ENCODE data around the gene TXK.
A peak's percentile ranks its signal among the peaks of the same experiment; 100 is the strongest.

TXK gene

DNA sequence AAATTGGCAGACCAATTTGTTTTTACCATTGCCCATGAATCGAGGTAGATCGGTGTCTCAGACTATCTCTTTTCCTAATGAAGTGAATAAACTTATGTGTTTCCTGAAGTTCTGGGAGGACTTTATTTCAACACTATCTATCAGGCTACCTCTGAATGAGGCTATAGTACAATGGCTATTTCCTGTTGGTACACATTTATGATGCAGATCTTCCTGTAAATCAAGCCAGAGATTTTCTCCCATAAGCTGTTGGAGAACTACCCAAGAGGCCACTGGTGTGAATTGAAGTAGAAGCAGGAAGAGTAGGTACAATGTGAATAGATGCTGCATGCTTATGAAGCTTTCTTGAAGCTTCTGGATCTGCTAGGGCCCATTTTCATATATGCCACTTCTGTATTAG lies 16.0 kb downstream of the TXK start:
- DNase-seq, result no peak
- no peak overlapping the region for H3K56ac ChIP-seq (ENCODE audit: low read length)
- no peak overlapping the region for H3K27ac ChIP-seq (ENCODE audit: low read depth, low read length)
- WGBS (ENCODE audit: extremely low coverage, insufficient coverage, low lambda C conversion rate), result no CpG with 5 or more reads among the region's 2 CpGs
- H2BK5ac ChIP-seq (ENCODE audit: low read length), result no peak overlapping the region
- H3K4ac ChIP-seq (ENCODE audit: low read depth, low read length), result no peak overlapping the region
- no peaks in the 10 kb centered on the region for H3K4me1 ChIP-seq (ENCODE audit: control insufficient read depth, low read depth, low read length)
- no peaks in the 10 kb centered on the region for H3K79me2 ChIP-seq (ENCODE audit: control insufficient read depth, insufficient read depth, low read length)
- no peak overlapping the region for H3K4me3 ChIP-seq (ENCODE audit: low read length)
- no peak overlapping the region for H4K5ac ChIP-seq (ENCODE audit: low read length)
- H2BK15ac ChIP-seq (replicated peaks; ENCODE audit: low read depth), result no peak overlapping the region
- H3K27me3 ChIP-seq (ENCODE audit: insufficient read depth, low read length, poor library complexity), result no peaks in the 10 kb centered on the region
- no peak overlapping the region for H3K23ac ChIP-seq (ENCODE audit: low read length)
- H3K36me3 ChIP-seq (ENCODE audit: control insufficient read depth, insufficient read depth, low read length), result no peaks in the 10 kb centered on the region
- no peak overlapping the region for H3K9ac ChIP-seq (ENCODE audit: low read length)
- H3K79me1 ChIP-seq (ENCODE audit: low read length), result no peaks in the 10 kb centered on the region
- no peak overlapping the region for H3K4me2 ChIP-seq (ENCODE audit: low read length)
- H2AK5ac ChIP-seq (ENCODE audit: low read length), result no peak overlapping the region
- H2BK120ac ChIP-seq (ENCODE audit: low read depth, low read length), result no peak overlapping the region
- H4K8ac ChIP-seq (ENCODE audit: low read depth, low read length), result no peak overlapping the region
- H3K18ac ChIP-seq (ENCODE audit: low read length), result no peak overlapping the region

DNA sequence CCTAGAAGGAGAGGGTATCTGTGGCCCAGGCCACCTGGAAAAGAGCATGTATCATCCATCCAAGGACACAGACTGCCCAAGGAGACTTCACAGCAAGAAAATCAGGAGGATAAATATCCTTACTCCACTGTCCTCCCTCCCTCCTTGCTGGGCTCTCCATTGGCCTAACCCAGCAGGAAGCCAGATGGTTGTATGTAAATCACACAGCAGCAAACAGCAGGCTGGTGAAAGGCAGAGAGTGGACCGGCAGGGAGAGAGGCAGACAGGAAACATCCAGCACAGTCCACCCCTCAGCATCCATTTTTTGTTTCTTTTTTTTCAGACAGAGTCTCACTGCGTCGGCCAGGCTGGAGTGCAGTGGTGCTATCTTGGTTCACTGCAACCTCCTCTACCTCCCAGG lies 17.5 kb downstream of the TXK start:
- peak; percentile 48 for DNase-seq
- Histone ChIP-seq H3K4me1 (ENCODE audit: control insufficient read depth, low read depth, low read length) (no peaks in the 10 kb centered on the region), H3K79me2 (ENCODE audit: control insufficient read depth, insufficient read depth, low read length) (no peaks in the 10 kb centered on the region), H2AK5ac (ENCODE audit: low read length) (no peak overlapping the region), H3K4ac (ENCODE audit: low read depth, low read length) (no peak overlapping the region), H2BK5ac (ENCODE audit: low read length) (no peak overlapping the region), H3K79me1 (ENCODE audit: low read length) (no peaks in the 10 kb centered on the region), H3K56ac (ENCODE audit: low read length) (no peak overlapping the region), H3K27me3 (ENCODE audit: insufficient read depth, low read length, poor library complexity) (no peaks in the 10 kb centered on the region), H2BK15ac (replicated peaks; ENCODE audit: low read depth) (no peak overlapping the region), H3K9ac (ENCODE audit: low read length) (no peak overlapping the region), H2BK120ac (ENCODE audit: low read depth, low read length) (no peak overlapping the region), H4K5ac (ENCODE audit: low read length) (no peak overlapping the region), H3K18ac (ENCODE audit: low read length) (no peak overlapping the region), H3K4me3 (ENCODE audit: low read length) (no peak overlapping the region), H3K36me3 (ENCODE audit: control insufficient read depth, insufficient read depth, low read length) (no peaks in the 10 kb centered on the region), H3K23ac (ENCODE audit: low read length) (no peak overlapping the region), H3K27ac (ENCODE audit: low read depth, low read length) (no peak overlapping the region), H3K4me2 (ENCODE audit: low read length) (no peak overlapping the region), H4K8ac (ENCODE audit: low read depth, low read length) (no peak overlapping the region)
- WGBS (ENCODE audit: extremely low coverage, insufficient coverage, low lambda C conversion rate), result no CpG with 5 or more reads among the region's 3 CpGs

DNA sequence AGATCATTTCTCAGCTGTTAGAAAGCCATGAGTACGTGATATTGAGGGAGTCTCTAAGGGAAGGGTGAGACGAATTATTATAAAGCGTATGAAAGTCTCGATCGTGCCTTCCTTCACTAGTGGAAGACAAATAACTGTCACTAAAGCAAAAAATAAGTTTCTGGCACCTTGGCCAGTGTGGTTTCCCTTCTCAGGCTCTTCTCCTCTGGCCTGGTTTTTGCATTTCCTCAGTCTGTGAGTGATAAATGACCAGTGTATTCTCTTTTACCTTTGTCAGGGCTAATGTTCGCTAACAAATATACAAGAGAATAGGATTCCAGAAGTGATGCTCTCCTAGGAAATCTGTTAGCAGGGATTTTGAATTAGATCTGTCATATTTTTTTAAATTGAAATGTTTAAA lies 19.6 kb downstream of the TXK start:
- H3K79me2 ChIP-seq (ENCODE audit: control insufficient read depth, insufficient read depth, low read length), result no peaks in the 10 kb centered on the region
- H3K4ac ChIP-seq (ENCODE audit: low read depth, low read length), result no peak overlapping the region
- H3K4me2 ChIP-seq (ENCODE audit: low read length), result no peak overlapping the region
- H4K8ac ChIP-seq (ENCODE audit: low read depth, low read length), result no peak overlapping the region
- H2BK5ac ChIP-seq (ENCODE audit: low read length), result no peak overlapping the region
- H2BK15ac ChIP-seq (replicated peaks; ENCODE audit: low read depth), result no peak overlapping the region
- no peak overlapping the region for H3K4me3 ChIP-seq (ENCODE audit: low read length)
- no CpG with 5 or more reads among the region's 6 CpGs for WGBS (ENCODE audit: extremely low coverage, insufficient coverage, low lambda C conversion rate)
- no peak overlapping the region for H4K5ac ChIP-seq (ENCODE audit: low read length)
- H3K36me3 ChIP-seq (ENCODE audit: control insufficient read depth, insufficient read depth, low read length), result no peaks in the 10 kb centered on the region
- H3K23ac ChIP-seq (ENCODE audit: low read length), result no peak overlapping the region
- no peak overlapping the region for H3K18ac ChIP-seq (ENCODE audit: low read length)
- no peak overlapping the region for H3K27ac ChIP-seq (ENCODE audit: low read depth, low read length)
- H3K79me1 ChIP-seq (ENCODE audit: low read length), result no peaks in the 10 kb centered on the region
- H3K56ac ChIP-seq (ENCODE audit: low read length), result no peak overlapping the region
- no peaks in the 10 kb centered on the region for H3K4me1 ChIP-seq (ENCODE audit: control insufficient read depth, low read depth, low read length)
- H3K27me3 ChIP-seq (ENCODE audit: insufficient read depth, low read length, poor library complexity), result no peaks in the 10 kb centered on the region
- no peak overlapping the region for H2BK120ac ChIP-seq (ENCODE audit: low read depth, low read length)
- no peak for DNase-seq
- no peak overlapping the region for H3K9ac ChIP-seq (ENCODE audit: low read length)
- H2AK5ac ChIP-seq (ENCODE audit: low read length), result no peak overlapping the region

DNA sequence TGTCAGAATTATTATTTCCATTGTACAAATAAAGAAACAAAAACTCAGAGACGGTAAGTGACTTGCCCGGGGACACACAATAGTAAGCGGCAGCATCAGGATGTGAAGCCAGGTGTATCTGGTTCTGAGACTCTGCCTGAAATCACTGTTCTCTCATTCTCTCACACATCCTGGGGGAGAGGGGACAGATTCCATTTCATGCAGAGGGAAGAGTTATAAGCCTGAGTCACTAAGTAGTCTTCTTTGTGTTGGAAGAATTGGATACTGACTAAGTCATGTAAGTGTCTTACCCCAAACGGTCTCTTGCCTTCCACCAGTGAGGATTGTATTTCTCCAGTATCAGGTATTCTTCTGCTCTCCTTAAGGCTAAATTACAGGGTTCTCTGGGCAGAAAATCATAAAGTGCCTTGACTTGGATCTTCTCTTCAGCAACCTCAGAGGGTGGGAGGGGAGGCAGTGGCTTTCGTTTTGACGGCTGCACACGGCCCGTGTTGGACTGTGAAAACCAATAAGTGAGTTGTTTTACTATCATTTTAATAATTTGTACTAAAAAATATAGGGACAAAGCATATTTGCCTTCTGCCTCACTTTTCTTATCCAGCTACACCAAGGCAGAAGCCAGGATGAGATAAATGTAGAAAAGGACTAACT lies 21.9 kb downstream of the TXK start:
- H3K18ac ChIP-seq (ENCODE audit: low read length), result no peak overlapping the region
- H3K4me3 ChIP-seq (ENCODE audit: low read length), result no peak overlapping the region
- H3K27ac ChIP-seq (ENCODE audit: low read depth, low read length), result no peak overlapping the region
- H3K27me3 ChIP-seq (ENCODE audit: insufficient read depth, low read length, poor library complexity), result no peaks in the 10 kb centered on the region
- H3K36me3 ChIP-seq (ENCODE audit: control insufficient read depth, insufficient read depth, low read length), result no peaks in the 10 kb centered on the region
- no peak overlapping the region for H3K56ac ChIP-seq (ENCODE audit: low read length)
- H2BK5ac ChIP-seq (ENCODE audit: low read length), result no peak overlapping the region
- H2BK120ac ChIP-seq (ENCODE audit: low read depth, low read length), result no peak overlapping the region
- peak; percentile 47 for DNase-seq
- no peaks in the 10 kb centered on the region for H3K4me1 ChIP-seq (ENCODE audit: control insufficient read depth, low read depth, low read length)
- no peak overlapping the region for H3K9ac ChIP-seq (ENCODE audit: low read length)
- WGBS (ENCODE audit: extremely low coverage, insufficient coverage, low lambda C conversion rate), result no CpG with 5 or more reads among the region's 8 CpGs
- no peak overlapping the region for H3K4me2 ChIP-seq (ENCODE audit: low read length)
- no peak overlapping the region for H2AK5ac ChIP-seq (ENCODE audit: low read length)
- H4K8ac ChIP-seq (ENCODE audit: low read depth, low read length), result no peak overlapping the region
- no peak overlapping the region for H2BK15ac ChIP-seq (replicated peaks; ENCODE audit: low read depth)
- H3K4ac ChIP-seq (ENCODE audit: low read depth, low read length), result no peak overlapping the region
- no peak overlapping the region for H4K5ac ChIP-seq (ENCODE audit: low read length)
- no peaks in the 10 kb centered on the region for H3K79me1 ChIP-seq (ENCODE audit: low read length)
- H3K23ac ChIP-seq (ENCODE audit: low read length), result no peak overlapping the region
- H3K79me2 ChIP-seq (ENCODE audit: control insufficient read depth, insufficient read depth, low read length), result no peaks in the 10 kb centered on the region

DNA sequence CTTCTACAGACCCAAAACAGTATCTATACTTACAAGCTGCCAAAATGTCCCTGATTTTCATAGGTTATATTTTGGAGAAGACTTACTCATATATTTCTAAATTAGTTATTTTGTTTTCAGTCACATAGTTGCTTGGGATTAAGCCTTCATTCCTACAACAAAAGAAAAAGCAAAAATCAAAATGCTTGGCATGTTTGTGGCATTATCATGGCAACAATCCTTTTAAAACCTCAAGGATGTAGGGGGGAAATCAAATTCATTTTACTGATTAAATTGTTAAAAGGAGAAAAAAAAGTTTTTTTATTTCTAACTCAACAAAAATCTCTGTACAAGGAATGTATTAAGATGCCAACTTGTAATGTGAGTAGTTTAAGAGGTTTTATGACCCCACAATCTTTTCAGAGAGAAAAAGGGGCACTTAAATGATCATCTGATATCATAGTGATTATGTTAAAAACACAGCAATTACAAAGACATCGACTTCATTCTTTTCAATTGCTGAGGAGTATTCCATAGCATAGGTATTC lies 23.5 kb downstream of the TXK start:
- H3K23ac ChIP-seq (ENCODE audit: low read length), result no peak overlapping the region
- WGBS (ENCODE audit: extremely low coverage, insufficient coverage, low lambda C conversion rate), result no CpG with 5 or more reads among the region's 1 CpG
- no peak overlapping the region for H3K56ac ChIP-seq (ENCODE audit: low read length)
- no peak overlapping the region for H3K4ac ChIP-seq (ENCODE audit: low read depth, low read length)
- no peak overlapping the region for H3K4me3 ChIP-seq (ENCODE audit: low read length)
- no peak overlapping the region for H3K27ac ChIP-seq (ENCODE audit: low read depth, low read length)
- H3K27me3 ChIP-seq (ENCODE audit: insufficient read depth, low read length, poor library complexity), result no peaks in the 10 kb centered on the region
- no peaks in the 10 kb centered on the region for H3K4me1 ChIP-seq (ENCODE audit: control insufficient read depth, low read depth, low read length)
- no peak overlapping the region for H4K8ac ChIP-seq (ENCODE audit: low read depth, low read length)
- no peak overlapping the region for H4K5ac ChIP-seq (ENCODE audit: low read length)
- H3K79me2 ChIP-seq (ENCODE audit: control insufficient read depth, insufficient read depth, low read length), result no peaks in the 10 kb centered on the region
- no peaks in the 10 kb centered on the region for H3K79me1 ChIP-seq (ENCODE audit: low read length)
- DNase-seq, result no peak
- H2AK5ac ChIP-seq (ENCODE audit: low read length), result no peak overlapping the region
- no peak overlapping the region for H3K9ac ChIP-seq (ENCODE audit: low read length)
- H3K36me3 ChIP-seq (ENCODE audit: control insufficient read depth, insufficient read depth, low read length), result no peaks in the 10 kb centered on the region
- no peak overlapping the region for H3K4me2 ChIP-seq (ENCODE audit: low read length)
- no peak overlapping the region for H2BK5ac ChIP-seq (ENCODE audit: low read length)
- no peak overlapping the region for H2BK15ac ChIP-seq (replicated peaks; ENCODE audit: low read depth)
- no peak overlapping the region for H3K18ac ChIP-seq (ENCODE audit: low read length)
- H2BK120ac ChIP-seq (ENCODE audit: low read depth, low read length), result no peak overlapping the region

All from mesendoderm (in vitro differentiated cells).